Trophoblast cell (in vitro differentiated cells and primary cell): ENCODE results near the gene ATP8A2.
"Not testable (repeated sequence)": the region's sequence is repeated elsewhere in the genome, so short reads cannot be mapped to it uniquely, and the experiment has no call there.

Experiments
- DNase-seq, 2 donors: peaks; one replicate each; pipeline ENCODE4 v3.0.0-alpha.2; 2016
- H2AFZ ChIP-seq: 2 replicates; pipeline ENCODE4 v1.6.1; 2013; ENCODE audit warnings: low read length, moderate library complexity, mild to moderate bottlenecking; ENCODE audit not compliant: insufficient read depth, poor library complexity
- H2AK5ac ChIP-seq: 2 replicates; pipeline ENCODE4 v1.6.1; 2013; ENCODE audit warnings: mild to moderate bottlenecking, low read length
- H2BK120ac ChIP-seq: 2 replicates; pipeline ENCODE4 v1.6.1; 2013; ENCODE audit warnings: low read length, mild to moderate bottlenecking, moderate library complexity; ENCODE audit not compliant: insufficient read depth, poor library complexity
- H2BK12ac ChIP-seq: 2 replicates; pipeline ENCODE4 v1.6.1; 2013; ENCODE audit warnings: mild to moderate bottlenecking, low read length, moderate library complexity
- H2BK5ac ChIP-seq: 2 replicates; pipeline ENCODE4 v1.6.1; 2013; ENCODE audit warnings: low read length, low read depth, moderate library complexity, mild to moderate bottlenecking; ENCODE audit not compliant: poor library complexity
- H3K14ac ChIP-seq: 2 replicates; pipeline ENCODE4 v1.6.1; 2013; ENCODE audit warnings: mild to moderate bottlenecking, low read length
- H3K18ac ChIP-seq: 2 replicates; pipeline ENCODE4 v1.6.1; 2013; ENCODE audit warnings: mild to moderate bottlenecking, low read length
- H3K23ac ChIP-seq: 2 replicates; pipeline ENCODE4 v1.6.1; 2013; ENCODE audit warnings: low read length
- H3K27ac ChIP-seq: 2 replicates; pipeline ENCODE4 v1.5.1; 2013; ENCODE audit warnings: low read depth, mild to moderate bottlenecking, inconsistent platforms, low read length, moderate library complexity
- H3K27me3 ChIP-seq: 2 replicates; pipeline ENCODE4 v1.6.1; 2013; ENCODE audit warnings: inconsistent platforms, mild to moderate bottlenecking, low read length, moderate library complexity; ENCODE audit not compliant: insufficient read depth
- H3K36me3 ChIP-seq, 2 experiments: 1 replicate in 1 of 2; 2 replicates in 1 of 2; pipeline ENCODE4 v1.6.1; 2013; ENCODE audit warnings: low read length in 2 of 2, mild to moderate bottlenecking in 2 of 2, moderate library complexity in 1 of 2; ENCODE audit not compliant: insufficient read depth in 2 of 2, control insufficient read depth in 1 of 2
- H3K4ac ChIP-seq: 2 replicates; pipeline ENCODE4 v1.6.1; 2013; ENCODE audit warnings: low read depth, mild to moderate bottlenecking, low read length, moderate library complexity
- H3K4me1 ChIP-seq, 2 experiments: 1 replicate in 1 of 2; 2 replicates in 1 of 2; pipeline ENCODE4 v1.6.1; 2013; ENCODE audit warnings: low read length in 2 of 2, mild to moderate bottlenecking in 2 of 2, moderate library complexity in 1 of 2; ENCODE audit not compliant: insufficient read depth in 2 of 2, control insufficient read depth in 1 of 2
- H3K4me2 ChIP-seq: 2 replicates; pipeline ENCODE4 v1.6.1; 2013; ENCODE audit warnings: inconsistent platforms, mild to moderate bottlenecking, low read length, moderate library complexity
- H3K4me3 ChIP-seq: 2 replicates; pipeline ENCODE4 v1.5.1; 2013; ENCODE audit warnings: mild to moderate bottlenecking, low read depth, low read length, inconsistent platforms
- H3K79me1 ChIP-seq: one replicate; pipeline ENCODE4 v1.6.1; 2013; ENCODE audit warnings: low read length
- H3K79me2 ChIP-seq: 2 replicates; pipeline ENCODE4 v1.6.1; 2013; ENCODE audit warnings: low read length, mild to moderate bottlenecking; ENCODE audit not compliant: control insufficient read depth, insufficient read depth, poor library complexity
- H3K9ac ChIP-seq: 2 replicates; pipeline ENCODE4 v1.6.1; 2013; ENCODE audit warnings: mild to moderate bottlenecking, low read length
- H3K9me3 ChIP-seq: 2 replicates; pipeline ENCODE4 v1.6.1; 2013; ENCODE audit warnings: low read depth, mild to moderate bottlenecking, control low read depth, inconsistent platforms, low read length; ENCODE audit not compliant: insufficient read depth
- H4K12ac ChIP-seq: 2 replicates; pipeline ENCODE4 v1.6.1; 2013; ENCODE audit warnings: low read depth, mild to moderate bottlenecking, low read length, moderate library complexity
- H4K8ac ChIP-seq: 2 replicates; pipeline ENCODE4 v1.6.1; 2013; ENCODE audit warnings: low read depth, mild to moderate bottlenecking, low read length, moderate library complexity
- H4K91ac ChIP-seq: one replicate; pipeline ENCODE4 v1.6.1; 2013; ENCODE audit warnings: low read depth, mild to moderate bottlenecking, low read length, moderate library complexity
- WGBS: extraction: QIAGEN DNeasy Blood & Tissue Kit; methylation state at CpG from one replicate; pipeline ENCODE4 v1.1.7; 2013; ENCODE audit warnings: missing lambda C conversion rate; ENCODE audit not compliant: insufficient read length, insufficient coverage; ENCODE audit errors: extremely low coverage; 5-methylcytosine and 5-hydroxymethylcytosine counted together

ATP8A2 gene

DNA sequence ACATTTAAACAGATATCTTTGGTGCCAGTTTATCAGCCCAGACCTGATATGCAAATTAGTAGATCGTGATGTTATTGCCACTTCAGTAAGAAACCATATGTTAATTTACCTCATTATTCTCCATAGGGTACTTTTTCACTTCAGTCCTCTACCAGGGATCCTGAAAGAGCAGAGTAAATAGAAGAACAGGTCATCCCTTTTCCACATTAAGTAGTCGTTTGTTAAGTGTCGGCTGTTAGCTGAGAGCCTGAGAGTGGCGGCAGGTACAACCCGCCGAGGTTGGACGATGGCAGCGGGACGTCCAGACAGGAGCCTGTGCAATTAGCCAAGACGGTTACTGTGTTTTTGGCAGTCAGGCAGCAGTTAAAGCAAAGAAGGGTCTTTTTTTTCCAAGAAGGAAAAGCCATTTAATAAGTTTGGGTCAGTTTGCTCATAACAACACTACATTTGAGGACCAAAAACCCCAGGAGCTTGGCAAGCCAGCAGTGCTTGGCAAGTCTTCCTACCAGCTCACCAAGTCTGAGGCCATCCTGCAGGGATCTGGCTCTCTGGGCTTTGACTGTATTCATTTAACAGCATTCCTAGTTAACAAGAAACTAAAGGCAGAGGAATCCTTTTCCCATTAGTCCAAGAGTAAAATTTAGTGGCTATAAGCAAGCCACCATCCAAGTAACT is 448.2 kb downstream of the ATP8A2 start:
- no peak overlapping the region for H2BK5ac ChIP-seq

DNA sequence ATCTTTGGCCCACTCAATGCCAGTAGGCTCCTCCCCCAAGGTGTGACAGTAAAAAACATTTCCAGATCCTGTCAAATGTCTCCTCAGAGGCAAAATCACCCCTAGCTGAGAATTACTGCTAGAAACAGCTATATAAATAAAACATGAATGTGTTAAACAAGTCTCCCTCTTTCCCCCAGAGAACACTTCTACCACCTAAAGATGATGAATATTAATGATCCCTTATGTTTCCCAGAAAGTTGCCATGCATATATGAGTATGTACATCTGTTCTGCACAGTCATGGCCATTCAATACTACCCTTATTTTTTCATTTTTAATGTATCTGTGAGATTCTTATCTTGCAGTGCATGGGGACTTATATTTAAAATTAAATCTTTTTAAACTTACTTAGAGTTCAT is 450.0 kb downstream of the ATP8A2 start:
- no peak overlapping the region for H4K91ac ChIP-seq
- DNase-seq: no peak
- H3K18ac ChIP-seq: no peak overlapping the region
- no peak overlapping the region for H3K4ac ChIP-seq
- H2AK5ac ChIP-seq: no peak overlapping the region
- H2AFZ ChIP-seq: no peak overlapping the region
- no peaks in the 10 kb centered on the region for H3K27me3 ChIP-seq
- no peak overlapping the region for H2BK120ac ChIP-seq
- no peak overlapping the region for H2BK12ac ChIP-seq
- no peak overlapping the region for H3K4me3 ChIP-seq
- H4K12ac ChIP-seq: no peak overlapping the region
- H2BK5ac ChIP-seq: no peak overlapping the region
- H3K79me2 ChIP-seq: no peaks in the 10 kb centered on the region
- no peaks in the 10 kb centered on the region for H3K4me1 ChIP-seq
- H3K9me3 ChIP-seq: no peaks in the 10 kb centered on the region
- H3K4me2 ChIP-seq: no peak overlapping the region
- H3K27ac ChIP-seq: no peak overlapping the region
- H3K79me1 ChIP-seq: no peaks in the 10 kb centered on the region
- H3K9ac ChIP-seq: no peak overlapping the region
- no peak overlapping the region for H3K23ac ChIP-seq
- no peak overlapping the region for H3K14ac ChIP-seq
- no peaks in the 10 kb centered on the region for H3K36me3 ChIP-seq
- H4K8ac ChIP-seq: no peak overlapping the region

More for the DNA sequence above, 448.2 kb downstream of the ATP8A2 start:
- Histone ChIP-seq H3K9ac (no peak overlapping the region), H3K36me3 (no peaks in the 10 kb centered on the region), H3K4me3 (no peak overlapping the region), H3K9me3 (no peaks in the 10 kb centered on the region), H4K8ac (no peak overlapping the region), H3K18ac (no peak overlapping the region), H3K14ac (no peak overlapping the region), H3K27me3 (no peaks in the 10 kb centered on the region), H3K4me2 (no peak overlapping the region), H2AK5ac (no peak overlapping the region), H3K27ac (no peak overlapping the region), H4K91ac (no peak overlapping the region), H2BK12ac (no peak overlapping the region), H2AFZ (no peak overlapping the region), H3K23ac (no peak overlapping the region), H3K4ac (no peak overlapping the region), H3K79me2 (no peaks in the 10 kb centered on the region), H3K79me1 (no peaks in the 10 kb centered on the region), H3K4me1 (no peaks in the 10 kb centered on the region), H2BK120ac (no peak overlapping the region), H4K12ac (no peak overlapping the region)
- no CpG with 5 or more reads among the region's 10 CpGs for WGBS
- no peak for DNase-seq

DNA sequence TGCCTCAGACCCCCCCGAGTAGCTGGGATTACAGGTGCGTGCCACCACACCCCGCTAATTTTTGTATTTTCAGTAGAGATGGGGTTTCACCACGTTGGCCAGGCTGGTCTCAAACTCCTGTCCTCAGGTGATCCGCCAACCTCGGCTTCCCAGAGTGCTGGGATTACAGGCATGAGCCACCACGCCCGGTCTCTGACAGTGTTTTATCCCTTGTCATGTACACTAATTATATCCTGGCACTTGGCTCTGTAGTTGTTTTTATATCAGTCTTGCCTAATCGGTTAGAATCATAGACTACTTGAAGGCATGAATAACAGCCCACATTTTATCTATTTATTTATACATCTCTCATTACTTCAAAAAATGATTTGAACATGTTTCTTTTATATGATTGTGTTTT is 455.4 kb downstream of the ATP8A2 start:
- not testable (repeated sequence) for H4K91ac ChIP-seq, H3K9ac ChIP-seq, H2BK5ac ChIP-seq, H3K36me3 ChIP-seq, H3K27ac ChIP-seq, H3K14ac ChIP-seq, H2BK120ac ChIP-seq, H2AK5ac ChIP-seq, H3K4me1 ChIP-seq, H3K4me3 ChIP-seq, H2BK12ac ChIP-seq, H3K9me3 ChIP-seq, H4K8ac ChIP-seq, H3K23ac ChIP-seq, H2AFZ ChIP-seq, H3K4ac ChIP-seq, H3K27me3 ChIP-seq, DNase-seq, H4K12ac ChIP-seq, H3K79me1 ChIP-seq, H3K4me2 ChIP-seq, H3K79me2 ChIP-seq, H3K18ac ChIP-seq
- no CpG with 5 or more reads among the region's 9 CpGs for WGBS

DNA sequence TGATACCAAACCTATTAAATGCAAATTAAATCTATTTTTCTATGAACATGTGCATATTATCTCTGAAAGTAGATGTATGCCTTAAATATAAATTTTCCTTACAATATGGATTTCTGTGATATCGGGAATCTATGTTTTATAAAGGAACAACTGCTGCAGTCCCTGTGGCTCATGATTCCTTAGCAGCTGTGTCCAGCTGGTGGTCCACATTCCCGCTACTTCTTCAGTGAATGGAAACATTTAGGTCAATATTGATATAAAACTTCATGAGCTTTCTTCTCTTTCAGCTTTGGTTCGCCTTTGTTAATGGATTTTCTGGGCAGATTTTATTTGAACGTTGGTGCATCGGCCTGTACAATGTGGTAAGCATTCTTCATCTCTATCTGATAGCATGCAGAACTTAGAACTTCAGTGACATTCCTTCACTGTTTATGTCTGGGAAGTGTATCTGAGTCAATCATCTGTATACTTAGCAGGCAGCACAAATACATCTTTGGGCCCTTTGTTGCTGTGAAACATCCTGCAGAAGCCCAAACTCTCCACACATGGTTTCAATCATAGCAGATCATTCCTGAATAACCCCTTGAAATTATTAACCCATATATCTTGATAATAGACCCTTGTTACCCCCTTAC is 456.2 kb downstream of the ATP8A2 start:
- H2AFZ ChIP-seq: no peak overlapping the region
- H4K91ac ChIP-seq: no peak overlapping the region
- no peak overlapping the region for H2BK12ac ChIP-seq
- no peak overlapping the region for H3K9ac ChIP-seq
- H3K36me3 ChIP-seq: no peaks in the 10 kb centered on the region
- no peak overlapping the region for H3K4me2 ChIP-seq
- no peaks in the 10 kb centered on the region for H3K79me2 ChIP-seq
- no peak for DNase-seq
- H3K14ac ChIP-seq: no peak overlapping the region
- no peaks in the 10 kb centered on the region for H3K4me1 ChIP-seq
- no peak overlapping the region for H2BK5ac ChIP-seq
- H2BK120ac ChIP-seq: no peak overlapping the region
- H3K18ac ChIP-seq: no peak overlapping the region
- no peaks in the 10 kb centered on the region for H3K79me1 ChIP-seq
- no peak overlapping the region for H3K27ac ChIP-seq
- H3K23ac ChIP-seq: no peak overlapping the region
- H3K9me3 ChIP-seq: no peaks in the 10 kb centered on the region
- no peak overlapping the region for H3K4me3 ChIP-seq
- no peak overlapping the region for H4K8ac ChIP-seq
- no CpG with 5 or more reads among the region's 5 CpGs for WGBS
- H2AK5ac ChIP-seq: no peak overlapping the region
- H3K27me3 ChIP-seq: no peaks in the 10 kb centered on the region
- H3K4ac ChIP-seq: no peak overlapping the region
- no peak overlapping the region for H4K12ac ChIP-seq
